GM12878 (cell line): ENCODE measurements around the gene S100A2. TPM values are rescaled to one million over a fixed set of nuclear protein-coding genes. Genes with fewer than 3 reads are reported as not detected.
A peak's percentile ranks its signal among the peaks of the same experiment; 100 is the strongest.

Experiments
- ATF3 ChIP-seq: IDR thresholded peaks from 2 replicates; pipeline ENCODE4 v1.6.1; 2011; ENCODE audit warnings: low read depth, mild to moderate bottlenecking, low read length, moderate library complexity, borderline replicate concordance; ENCODE audit errors: extremely low read depth
- BCLAF1 ChIP-seq: fragments of 450-650 bp; IDR thresholded peaks from 2 replicates; pipeline ENCODE4 v1.6.1; 2017; ENCODE audit warnings: antibody characterized with exemption, mild to moderate bottlenecking, moderate library complexity
- BHLHE40 ChIP-seq, 2 experiments: fragments of 450-650 bp in 1 of 2; IDR thresholded peaks; 2 replicates each; pipeline ENCODE4 v1.6.1; 2011 to 2017; ENCODE audit warnings: low read depth in 2 of 2, borderline replicate concordance in 1 of 2, improper control_type of control experiment in 1 of 2, low read length in 1 of 2, mild to moderate bottlenecking in 1 of 2
- BRCA1 ChIP-seq: IDR thresholded peaks from 2 replicates; pipeline ENCODE4 v1.6.1; 2011; ENCODE audit warnings: low read depth, low read length, improper control_type of control experiment
- CHD4 ChIP-seq: fragments of 200-600 bp; sonication (generic); IDR thresholded peaks from 2 replicates; pipeline ENCODE4 v1.6.1; 2016; ENCODE audit warnings: mild to moderate bottlenecking
- CREB1 ChIP-seq: IDR thresholded peaks from 2 replicates; pipeline ENCODE4 v1.6.1; 2012; ENCODE audit warnings: low read depth, mild to moderate bottlenecking, inconsistent platforms
- DPF2 ChIP-seq: fragments of 450-650 bp; IDR thresholded peaks from 2 replicates; pipeline ENCODE4 v1.6.1; 2017; ENCODE audit warnings: mild to moderate bottlenecking
- ETV6 ChIP-seq, 2 experiments: fragments of 450-650 bp in 1 of 2; IDR thresholded peaks in 1 of 2; conservative IDR thresholded peaks in 1 of 2; 2 replicates each; pipeline ENCODE4 v1.6.1; 2014; ENCODE audit warnings: antibody characterized with exemption in 1 of 2, borderline replicate concordance in 1 of 2, low read depth in 1 of 2, mild to moderate bottlenecking in 1 of 2, moderate library complexity in 1 of 2
- HDGF ChIP-seq: fragments of 450-650 bp; IDR thresholded peaks from 2 replicates; pipeline ENCODE4 v1.6.1; 2016; ENCODE audit warnings: antibody characterized with exemption
- LARP7 ChIP-seq: fragments of 450-650 bp; IDR thresholded peaks from 2 replicates; pipeline ENCODE4 v1.6.1; 2017; ENCODE audit warnings: mild to moderate bottlenecking
- MAX ChIP-seq: IDR thresholded peaks from 2 replicates; pipeline ENCODE4 v1.6.1; 2012; ENCODE audit warnings: low read depth, low read length, improper control_type of control experiment
- MTA2 ChIP-seq: fragments of 450-650 bp; IDR thresholded peaks from 2 replicates; pipeline ENCODE4 v1.6.1; 2016; ENCODE audit warnings: low read depth, mild to moderate bottlenecking, moderate library complexity
- NR2F1 ChIP-seq: fragments of 450-650 bp; conservative IDR thresholded peaks from 2 replicates; pipeline ENCODE4 v1.6.1; 2017; ENCODE audit warnings: mild to moderate bottlenecking
- NRF1 ChIP-seq: conservative IDR thresholded peaks from 2 replicates; pipeline ENCODE4 v1.6.1; 2011; ENCODE audit warnings: mild to moderate bottlenecking, low read depth, low read length, improper control_type of control experiment
- PAX5 ChIP-seq: IDR thresholded peaks from 2 replicates; pipeline ENCODE4 v1.6.1; 2011; ENCODE audit warnings: low read depth, low read length, borderline replicate concordance
- POLR2A ChIP-seq: IDR thresholded peaks from 2 replicates; pipeline ENCODE4 v1.6.1; 2011; ENCODE audit warnings: low read depth, mild to moderate bottlenecking, low read length
- POLR2AphosphoS5 ChIP-seq: IDR thresholded peaks from 2 replicates; pipeline ENCODE4 v1.6.1; 2011; ENCODE audit warnings: mild to moderate bottlenecking, low read length, inconsistent platforms
- RB1 ChIP-seq: fragments of 450-650 bp; formaldehyde crosslinking; IDR thresholded peaks from 2 replicates; pipeline ENCODE4 v1.6.1; 2017; ENCODE audit warnings: mild to moderate bottlenecking, borderline replicate concordance
- SIN3A ChIP-seq: IDR thresholded peaks from 2 replicates; pipeline ENCODE4 v1.6.1; 2012; ENCODE audit warnings: low read depth, low read length, improper control_type of control experiment
- SMARCA5 ChIP-seq: fragments of 450-650 bp; IDR thresholded peaks from 2 replicates; pipeline ENCODE4 v1.6.1; 2017; ENCODE audit warnings: mild to moderate bottlenecking
- SP1 ChIP-seq: IDR thresholded peaks from one replicate; pipeline ENCODE4 v1.6.1; 2011; ENCODE audit warnings: low read depth, low read length
- SREBF1 ChIP-seq: IDR thresholded peaks from 2 replicates; pipeline ENCODE4 v1.6.1; 2012; ENCODE audit warnings: mild to moderate bottlenecking, low read length
- STAT1 ChIP-seq: fragments of 450-650 bp; conservative IDR thresholded peaks from 2 replicates; pipeline ENCODE4 v1.6.1; 2014; ENCODE audit warnings: antibody characterized with exemption, mild to moderate bottlenecking
- TCF12 ChIP-seq: IDR thresholded peaks from 2 replicates; pipeline ENCODE4 v1.6.1; 2011; ENCODE audit warnings: low read depth, mild to moderate bottlenecking, low read length
- YBX1 ChIP-seq: fragments of 450-650 bp; IDR thresholded peaks from 2 replicates; pipeline ENCODE4 v1.6.1; 2016; ENCODE audit warnings: antibody characterized with exemption
- ZSCAN29 ChIP-seq: fragments of 450-650 bp; IDR thresholded peaks from 2 replicates; pipeline ENCODE4 v1.6.1; 2017; ENCODE audit warnings: mild to moderate bottlenecking, moderate library complexity
- polyA plus RNA-seq, 11 experiments: library from polyadenylated mRNA; depleted of rRNA in 4 of 11; unstranded in 6 of 11; stranded (reverse) in 5 of 11; fragments of >200 nt; fragmentation: Nextera tagmentation in 4 of 11; fragmentation: Illumina TruSeq in 1 of 11; extraction: Ambion mirVana in 4 of 11; extraction: Trizol in 1 of 11; gene quantifications; 1 replicate in 1 of 11; 2 replicates in 10 of 11; pipeline versions ENCODE4 v1.2.1 to v1.2.3, GENCODE V29; 2011 to 2016; ENCODE audit warnings: inconsistent platforms in 2 of 11, missing spikeins in 2 of 11, low read depth in 1 of 11
- total RNA-seq, 4 experiments: library from RNA; depleted of rRNA in 3 of 4; stranded (reverse); fragments of >200 nt in 3 of 4; fragmentation: Illumina TruSeq in 1 of 4; extraction: Trizol in 1 of 4; gene quantifications; 2 replicates each; pipeline versions ENCODE4 v1.2.1 to v1.2.3, GENCODE V29; 2013 to 2021
- TF ChIP-seq, protein P1 (sequence below): fragments of 450-650 bp; IDR thresholded peaks from 2 replicates; pipeline ENCODE4 v1.6.1; 2017; ENCODE audit warnings: borderline replicate concordance
- TF ChIP-seq, protein P2 (sequence below): fragments of 450-650 bp; IDR thresholded peaks from 2 replicates; pipeline ENCODE4 v1.6.1; 2016; ENCODE audit warnings: mild to moderate bottlenecking

The S100A2 gene
- total and polyA plus RNA-seq, 10 of the 15 experiments (the other 5 are each of a cell fraction or from before 2014, with no cell fraction given): 0.11 to 1.5 (median 0.59) TPM; not detected in 2

DNA sequence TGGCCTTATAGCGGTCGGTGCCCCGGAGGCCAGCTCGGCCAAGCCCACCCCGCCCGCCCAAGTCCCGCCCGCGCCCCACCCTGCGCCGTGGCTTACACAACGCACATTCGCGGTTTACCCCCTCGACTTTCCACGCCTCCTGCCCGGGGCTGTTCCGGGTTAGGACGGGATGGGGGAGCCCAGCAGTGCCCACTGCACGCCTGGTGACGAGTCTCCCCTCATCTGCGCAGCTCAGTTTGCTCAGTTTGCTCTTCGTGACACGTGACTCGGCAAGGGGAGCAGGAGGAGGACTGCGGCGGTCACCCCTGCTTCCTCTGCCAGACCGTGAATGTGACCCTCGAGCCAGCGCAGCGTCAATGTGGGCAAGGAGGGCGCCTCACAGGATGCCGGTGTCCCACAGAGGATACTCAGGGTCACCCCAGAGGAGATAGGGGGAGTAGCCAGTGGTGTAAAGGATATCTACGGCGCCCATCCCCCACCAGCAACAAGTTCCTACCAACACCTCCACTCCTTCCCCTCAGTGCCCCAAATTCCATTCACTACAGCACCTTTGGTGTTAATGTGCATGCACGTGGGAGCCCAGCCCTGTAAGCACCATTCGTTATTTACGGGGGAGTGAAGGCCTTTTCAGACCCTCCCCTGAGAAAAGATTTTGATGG, 29.5 kb downstream of the S100A2 start (continued):
- TF ChIP-seq, protein P1, sequence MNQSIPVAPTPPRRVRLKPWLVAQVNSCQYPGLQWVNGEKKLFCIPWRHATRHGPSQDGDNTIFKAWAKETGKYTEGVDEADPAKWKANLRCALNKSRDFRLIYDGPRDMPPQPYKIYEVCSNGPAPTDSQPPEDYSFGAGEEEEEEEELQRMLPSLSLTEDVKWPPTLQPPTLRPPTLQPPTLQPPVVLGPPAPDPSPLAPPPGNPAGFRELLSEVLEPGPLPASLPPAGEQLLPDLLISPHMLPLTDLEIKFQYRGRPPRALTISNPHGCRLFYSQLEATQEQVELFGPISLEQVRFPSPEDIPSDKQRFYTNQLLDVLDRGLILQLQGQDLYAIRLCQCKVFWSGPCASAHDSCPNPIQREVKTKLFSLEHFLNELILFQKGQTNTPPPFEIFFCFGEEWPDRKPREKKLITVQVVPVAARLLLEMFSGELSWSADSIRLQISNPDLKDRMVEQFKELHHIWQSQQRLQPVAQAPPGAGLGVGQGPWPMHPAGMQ: no peak
- TF ChIP-seq SP1: no peak
- no peak for TF ChIP-seq SREBF1
- no peak for TF ChIP-seq SIN3A
- peak; percentile 33; the same call in 1 of the 2 replicates for TF ChIP-seq DPF2
- TF ChIP-seq ETV6 (conservative IDR thresholded peaks at IDR 0.05 in 1 of 2, IDR thresholded peaks at IDR 0.05 in 1 of 2; ENCODE audit: borderline replicate concordance in 1 of 2, low read depth in 1 of 2): no peak
- 0 out of 2 replicates have a peak, but pooled peaks have one; percentile 36 for TF ChIP-seq LARP7
- TF ChIP-seq SMARCA5: no peak
- TF ChIP-seq HDGF: 0 out of 2 replicates have a peak, but pooled peaks have one; percentile 16
- TF ChIP-seq MAX: peak; percentile 69
- no peak for TF ChIP-seq CHD4
- no peak for TF ChIP-seq ZSCAN29
- TF ChIP-seq BHLHE40 (IDR thresholded peaks at IDR 0.05; ENCODE audit: borderline replicate concordance in 1 of 2, low read depth in 2 of 2, low read length in 1 of 2): peak; percentile 61 to 90; a peak in 3 of 4 replicates
- 0 out of 2 replicates have a peak, but pooled peaks have one; percentile 22 for TF ChIP-seq NRF1
- TF ChIP-seq NR2F1: peak; percentile 76
- TF ChIP-seq YBX1: no peak
- no peak for TF ChIP-seq TCF12
- peak; percentile 47; the same call in 1 of the 2 replicates for TF ChIP-seq POLR2AphosphoS5
- no peak for TF ChIP-seq ATF3
- TF ChIP-seq STAT1: no peak
- TF ChIP-seq CREB1: no peak
- TF ChIP-seq BRCA1: no peak
- TF ChIP-seq POLR2A: peak; percentile 71
- TF ChIP-seq BCLAF1: no peak
- no peak for TF ChIP-seq PAX5
- 0 out of 2 replicates have a peak, but pooled peaks have one; percentile 38 for TF ChIP-seq RB1
- peak; percentile 27; the same call in 1 of the 2 replicates for TF ChIP-seq MTA2
- TF ChIP-seq, protein P2, sequence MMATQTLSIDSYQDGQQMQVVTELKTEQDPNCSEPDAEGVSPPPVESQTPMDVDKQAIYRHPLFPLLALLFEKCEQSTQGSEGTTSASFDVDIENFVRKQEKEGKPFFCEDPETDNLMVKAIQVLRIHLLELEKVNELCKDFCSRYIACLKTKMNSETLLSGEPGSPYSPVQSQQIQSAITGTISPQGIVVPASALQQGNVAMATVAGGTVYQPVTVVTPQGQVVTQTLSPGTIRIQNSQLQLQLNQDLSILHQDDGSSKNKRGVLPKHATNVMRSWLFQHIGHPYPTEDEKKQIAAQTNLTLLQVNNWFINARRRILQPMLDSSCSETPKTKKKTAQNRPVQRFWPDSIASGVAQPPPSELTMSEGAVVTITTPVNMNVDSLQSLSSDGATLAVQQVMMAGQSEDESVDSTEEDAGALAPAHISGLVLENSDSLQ: no peak
